ENCODE results near the gene CDK5RAP2. TPM values are rescaled to one million over a fixed set of nuclear protein-coding genes. Genes with fewer than 3 reads are reported as not detected.

Gene CDK5RAP2
- polyA plus RNA-seq, 3 donors: 64.8 to 74.7 (median 73.2) TPM

DNA sequence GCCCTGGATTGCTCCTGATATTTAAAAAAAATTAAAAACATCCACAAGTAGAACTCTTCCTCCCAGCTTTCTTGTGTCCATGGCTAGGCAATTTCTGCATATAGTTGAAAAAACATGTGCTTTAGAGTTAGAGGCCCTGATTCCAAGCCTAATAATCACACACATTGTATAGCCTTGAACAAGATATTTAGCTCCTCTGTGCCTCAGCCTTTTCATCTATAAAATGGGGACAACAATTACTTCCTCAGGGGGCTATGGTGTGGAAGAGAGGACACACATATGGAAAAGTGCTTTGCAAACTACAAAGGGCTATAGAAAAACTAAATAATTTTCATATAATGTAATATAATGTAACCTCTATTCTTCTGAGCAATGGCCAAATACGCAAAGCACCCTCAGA is 23.0 kb upstream of the CDK5RAP2 start:
- DNase-seq: no peak

DNA sequence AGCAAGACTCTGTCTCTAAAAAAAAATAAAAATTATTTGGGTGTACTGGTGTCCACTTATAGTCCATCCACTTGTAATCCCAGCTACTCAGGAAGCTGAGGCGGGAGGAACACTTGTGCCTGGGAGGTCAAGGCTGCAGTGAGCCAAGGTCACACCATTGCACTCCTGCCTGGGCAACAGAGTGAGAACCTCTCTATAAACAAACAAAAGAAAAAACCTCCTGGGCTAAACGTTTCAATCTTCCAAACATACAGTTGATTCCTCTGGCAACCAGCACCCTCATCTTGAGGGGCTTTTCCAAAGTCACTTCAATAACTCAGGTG is 13.9 kb upstream of the CDK5RAP2 start:
- no peak for DNase-seq

DNA sequence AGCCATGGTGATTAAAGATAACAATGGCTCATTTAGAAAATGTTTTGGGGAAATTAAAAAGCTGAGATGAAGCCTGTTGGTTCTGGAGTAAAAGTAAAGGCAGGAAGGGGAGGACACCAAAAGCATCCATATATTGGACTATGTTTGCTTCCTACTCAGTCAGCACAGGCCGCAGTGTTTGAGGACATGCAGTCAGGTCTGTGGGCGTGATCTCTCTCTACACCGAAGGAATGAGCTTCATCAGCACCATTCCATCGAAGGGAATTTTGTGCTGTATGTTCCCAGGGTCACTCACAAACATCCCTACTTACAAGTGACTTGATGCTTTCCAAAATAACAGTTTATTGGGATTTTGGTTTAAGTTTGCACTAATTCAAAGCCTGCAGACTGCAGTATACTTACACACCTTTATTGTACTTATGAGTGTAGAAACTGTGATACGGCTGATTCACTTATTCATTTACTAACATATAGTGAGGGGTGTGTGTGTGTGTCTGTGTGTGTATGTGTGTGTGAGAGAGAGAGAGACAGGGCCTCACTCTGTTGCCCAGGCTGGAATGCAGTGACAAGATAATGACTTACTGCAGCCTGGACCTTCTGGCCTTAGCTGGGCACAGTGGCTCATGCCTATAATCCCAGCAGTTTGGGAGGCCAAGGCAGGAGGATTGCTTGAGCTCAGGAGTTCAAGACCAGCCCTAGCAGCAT is 13.4 kb upstream of the CDK5RAP2 start:
- DNase-seq: no peak

DNA sequence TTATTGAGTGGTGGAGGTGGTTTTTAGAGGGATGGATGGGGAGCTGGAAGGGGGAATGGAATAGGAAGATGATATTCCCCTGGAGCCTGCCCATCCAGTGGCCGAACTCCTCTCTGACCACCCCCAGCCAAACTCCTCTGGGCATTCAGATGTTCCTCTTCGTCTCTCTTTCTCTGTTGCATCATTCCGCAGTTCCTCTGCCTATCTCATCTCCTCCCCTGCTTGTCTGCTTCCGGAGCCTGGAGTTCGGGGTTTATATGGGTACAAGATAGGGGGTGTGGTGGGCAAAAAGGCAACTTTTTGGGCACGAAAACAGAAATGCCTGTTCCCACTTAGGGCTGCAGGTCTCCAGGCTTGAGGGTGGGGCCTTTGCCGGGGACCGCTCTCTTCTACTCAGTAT is 12.2 kb upstream of the CDK5RAP2 start:
- DNase-seq: no peak

DNA sequence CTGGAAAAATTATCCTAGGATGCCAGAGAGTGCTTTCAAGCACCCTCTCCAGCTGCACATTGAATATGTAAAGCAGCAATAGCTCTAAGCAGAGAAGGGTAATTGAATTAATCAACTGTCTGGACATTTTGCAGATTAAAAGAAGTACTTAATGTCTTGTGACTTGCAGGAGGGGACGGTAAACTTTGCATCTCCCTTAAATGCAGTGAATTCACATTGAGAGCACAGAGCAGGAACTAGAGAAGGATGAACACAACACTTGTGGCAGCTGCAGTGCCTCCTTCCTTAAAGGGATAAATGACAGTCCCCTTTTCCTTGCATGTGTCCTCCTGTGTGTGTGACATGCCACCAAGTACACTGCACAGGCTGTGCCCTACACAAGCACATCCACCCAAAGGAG is 7.4 kb upstream of the CDK5RAP2 start:
- no peak for DNase-seq

DNA sequence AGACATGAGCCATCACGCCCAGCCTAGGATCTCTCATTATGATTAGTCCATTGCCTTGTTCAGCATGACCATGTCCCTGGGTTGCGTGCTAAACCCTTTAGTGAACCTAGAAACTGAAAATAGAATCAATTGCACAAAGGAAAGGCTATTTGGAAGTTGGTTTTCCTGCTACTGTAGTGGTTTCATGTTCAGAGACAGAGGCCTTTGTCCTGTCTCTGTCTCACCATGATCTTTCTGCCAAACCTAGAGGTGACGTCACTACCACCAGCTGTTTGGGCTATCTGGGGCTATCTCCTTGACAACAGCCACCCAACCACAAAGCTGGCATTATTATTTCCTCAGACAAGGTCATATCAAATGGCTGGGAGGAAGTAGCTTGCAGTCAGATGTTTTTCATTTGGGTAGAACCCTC is 4.0 kb upstream of the CDK5RAP2 start:
- DNase-seq: peak; percentile 57

GRCh38 chr9:120579139-120580050 is 572 bp downstream of the CDK5RAP2 start:
- peak; percentile 14 for DNase-seq

- DNase-seq: no peak
These were observed 5.5 kb downstream of the CDK5RAP2 start for GRCh38 chr9:120574473-120574872.

DNA sequence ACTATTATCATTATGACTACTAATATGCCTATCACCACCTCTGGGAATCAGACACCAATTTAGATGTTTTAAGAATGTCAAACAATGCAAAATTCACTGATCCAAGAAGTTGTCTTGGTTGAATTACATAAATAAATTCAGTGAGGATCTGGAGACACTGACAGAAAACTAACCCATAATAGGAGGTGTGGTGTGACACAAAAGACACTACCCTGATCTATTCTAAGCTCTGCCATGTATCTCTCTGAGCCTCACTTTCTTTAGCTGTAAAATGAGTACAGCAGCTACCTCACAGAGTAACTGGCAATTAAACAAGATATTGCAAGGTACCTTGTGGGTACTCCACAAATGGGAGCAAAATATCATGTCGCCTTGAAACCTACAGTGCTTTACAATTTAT is 7.5 kb downstream of the CDK5RAP2 start:
- no peak for DNase-seq

DNA sequence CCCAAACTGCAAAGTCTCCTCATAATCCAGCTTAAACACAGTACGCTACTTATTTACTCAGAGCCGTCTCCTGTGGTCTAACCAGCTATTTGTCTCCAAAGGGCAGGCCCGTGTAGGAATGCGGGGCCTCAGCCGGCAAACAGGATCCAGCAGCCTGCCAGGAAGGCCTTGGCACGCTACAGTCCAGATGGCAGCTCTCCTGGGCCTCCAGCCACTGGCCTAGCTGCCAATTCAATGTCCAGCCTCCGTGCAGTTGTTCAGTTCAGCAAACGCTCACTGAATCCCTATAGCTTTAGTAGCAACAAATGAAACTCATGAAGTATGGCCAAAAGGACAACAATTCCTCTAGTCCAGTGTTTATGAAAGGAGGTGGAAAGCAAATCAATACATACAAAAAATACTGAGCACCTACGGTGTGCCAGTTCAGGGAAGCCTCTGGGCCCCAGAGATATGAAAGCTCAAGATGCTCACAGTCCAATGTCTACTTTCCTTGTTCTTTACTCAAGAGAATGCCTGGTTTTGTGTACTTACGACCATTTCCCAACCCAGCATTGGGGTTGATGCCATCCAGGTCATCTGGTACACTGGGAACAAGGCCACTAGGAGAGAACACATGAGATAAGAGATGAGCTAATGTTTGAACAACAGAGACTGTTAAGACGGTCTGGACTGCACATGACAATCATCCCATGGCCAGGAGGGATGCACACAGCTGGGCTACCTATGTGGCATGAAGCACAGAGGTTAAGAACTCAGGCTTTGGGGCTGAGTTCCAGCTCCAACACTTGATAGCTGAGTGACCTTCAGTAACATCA is 8.3 kb downstream of the CDK5RAP2 start:
- no peak for DNase-seq

DNA sequence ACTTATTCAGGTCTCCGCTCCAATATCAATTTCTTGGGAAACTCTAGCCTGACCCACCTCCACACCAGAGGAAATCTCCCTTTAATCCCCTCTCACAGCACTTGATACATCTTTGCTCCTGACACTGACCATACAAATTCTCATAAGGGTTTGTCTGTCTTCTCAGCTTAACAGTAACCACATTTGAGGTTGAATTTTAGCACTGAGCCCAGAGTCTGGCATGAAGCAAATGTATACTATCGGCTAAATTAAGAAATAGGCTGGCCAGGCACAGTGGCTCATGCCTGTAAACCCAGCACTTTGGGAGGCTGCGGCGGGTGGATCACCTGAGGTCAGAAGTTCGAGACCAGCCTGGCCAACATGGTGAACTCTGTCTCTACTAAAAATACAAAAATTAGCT is 9.7 kb downstream of the CDK5RAP2 start:
- DNase-seq: no peak

GRCh38 chr9:120569556-120569955 is 10.4 kb downstream of the CDK5RAP2 start:
- DNase-seq: no peak

DNA sequence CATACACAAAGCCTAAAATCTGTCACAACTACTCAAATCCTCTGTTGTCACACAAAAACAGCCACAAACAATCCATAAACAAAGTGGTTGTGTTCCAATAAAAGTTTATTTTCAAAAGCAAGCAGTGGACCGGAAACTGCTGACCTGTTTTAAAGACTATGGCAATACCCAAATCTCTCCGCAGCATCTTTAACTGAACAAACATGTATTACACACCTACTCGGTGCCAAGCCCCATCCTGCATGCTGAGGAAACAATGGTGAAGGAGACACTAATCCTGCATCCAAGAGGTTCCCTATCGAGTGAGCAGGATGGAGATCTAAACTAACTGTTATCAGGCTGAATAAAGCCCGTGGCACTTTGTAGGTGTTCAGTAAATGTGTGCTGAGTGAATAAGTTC is 11.2 kb downstream of the CDK5RAP2 start:
- DNase-seq: no peak

- DNase-seq: no peak
These were observed 12.1 kb downstream of the CDK5RAP2 start for GRCh38 chr9:120567874-120568273.

DNA sequence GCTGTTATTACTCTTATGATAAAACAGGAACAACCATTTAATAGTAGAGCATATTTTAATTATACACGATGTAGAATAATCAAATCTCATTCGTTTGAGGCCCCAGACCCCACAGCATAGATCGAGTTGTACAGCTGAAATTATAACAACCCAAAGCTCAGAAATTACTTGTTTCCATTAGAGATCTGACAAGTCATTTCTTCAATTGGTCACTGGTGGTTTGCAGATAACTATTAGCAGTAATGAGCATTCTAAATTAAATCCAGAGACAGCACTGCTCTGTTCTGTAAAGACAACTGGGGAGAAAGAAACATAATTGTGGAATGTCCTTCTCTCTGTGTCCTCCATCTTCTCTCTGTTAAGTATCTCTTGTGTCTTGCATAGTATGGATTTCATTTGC is 12.9 kb downstream of the CDK5RAP2 start:
- DNase-seq: no peak

GRCh38 chr9:120564589-120564988 is 15.4 kb downstream of the CDK5RAP2 start:
- DNase-seq: no peak

- no peak for DNase-seq
These were observed 17.0 kb downstream of the CDK5RAP2 start for GRCh38 chr9:120562861-120563443.

DNA sequence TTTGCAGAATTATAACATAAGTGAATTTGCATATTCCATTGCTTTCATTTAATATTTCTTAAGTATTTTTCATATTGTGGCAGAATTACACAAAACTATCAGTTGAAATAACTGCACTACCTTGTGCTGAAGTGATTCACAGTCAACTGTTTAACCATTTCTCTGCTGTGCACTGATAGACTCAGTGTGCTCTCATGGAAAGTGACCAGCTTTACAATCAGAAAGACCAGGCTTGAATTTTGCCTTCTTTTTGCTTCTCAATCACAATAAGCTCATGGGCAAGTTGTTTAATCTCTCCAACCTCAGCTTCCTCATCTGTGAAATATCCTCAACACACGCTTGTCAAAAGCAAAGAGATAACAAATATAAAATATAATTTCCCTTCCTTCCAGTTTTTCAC is 18.3 kb downstream of the CDK5RAP2 start:
- no peak for DNase-seq

- no peak for DNase-seq
These were observed 20.4 kb downstream of the CDK5RAP2 start for GRCh38 chr9:120559546-120559945.

DNA sequence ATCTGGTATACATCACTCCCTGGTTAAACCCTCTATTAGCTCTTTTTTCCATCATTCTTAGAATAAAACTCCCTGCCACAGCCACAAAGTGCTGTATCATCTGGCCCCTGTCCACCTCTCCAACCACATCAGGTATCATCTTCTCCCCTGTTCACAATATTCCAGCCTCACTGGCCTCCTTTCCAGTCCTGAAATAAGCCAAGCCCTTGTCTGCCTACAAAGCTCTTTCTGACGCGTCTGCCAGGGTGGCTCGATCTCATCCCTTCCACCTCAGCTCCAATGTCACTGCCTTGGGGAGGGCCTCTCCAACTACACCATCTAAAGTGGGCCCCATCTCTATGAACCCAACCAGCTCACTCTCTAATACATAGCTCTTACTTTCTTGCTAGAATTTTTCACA is 21.5 kb downstream of the CDK5RAP2 start:
- no peak for DNase-seq

GRCh38 chr9:120557205-120557604 is 22.8 kb downstream of the CDK5RAP2 start:
- no peak for DNase-seq

DNA sequence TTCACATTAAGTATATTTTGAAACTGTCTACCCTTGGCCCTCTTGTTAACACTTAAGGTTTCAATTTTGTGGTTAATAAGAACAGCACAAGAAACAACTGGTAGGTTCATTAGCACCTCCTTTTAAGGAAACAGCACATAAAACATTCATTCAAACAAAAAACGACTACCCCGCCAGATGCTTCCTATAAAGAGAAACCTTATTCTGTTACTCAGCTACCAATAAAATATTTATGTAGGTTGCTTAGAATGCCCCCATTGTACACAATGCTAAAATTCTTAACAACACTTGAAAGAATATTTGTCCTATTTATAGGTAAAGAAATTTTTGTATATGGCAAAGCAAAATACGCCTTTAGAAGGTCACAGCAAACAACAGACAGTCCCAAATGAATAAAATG is 23.2 kb downstream of the CDK5RAP2 start:
- no peak for DNase-seq

Data from renal pelvis (tissue), 4 donors.